Lower leg skin (tissue), 3 donors: Measurements from ENCODE around the gene ADAMTS17.

ENCODE experiments used
- CTCF ChIP-seq, 3 donors: fragments of 450-650 bp; IDR thresholded peaks; one replicate each; pipeline ENCODE4 v1.5.1; 2016; ENCODE audit warnings: antibody characterized with exemption in 3 of 3, mild to moderate bottlenecking in 3 of 3, moderate library complexity in 2 of 3
- POLR2A ChIP-seq, 2 donors: fragments of 450-650 bp; IDR thresholded peaks; one replicate each; pipeline ENCODE4 v1.6.1; 2016 to 2017; ENCODE audit warnings: antibody characterized with exemption in 2 of 2, mild to moderate bottlenecking in 1 of 2, moderate library complexity in 1 of 2

GRCh38 chr15:99986297-99987118 lies 355.3 kb downstream of the ADAMTS17 start:
- TF ChIP-seq CTCF (IDR thresholded peaks at IDR 0.05) (no peak), POLR2A (IDR thresholded peaks at IDR 0.05) (no peak)
